Gastrocnemius medialis (tissue), 4 donors: ENCODE results near the gene SCMH1.

ENCODE experiments used
- POLR2A ChIP-seq, 2 donors: fragments of 450-650 bp; IDR thresholded peaks; one replicate each; pipeline ENCODE4 v1.6.1; 2017; ENCODE audit warnings: antibody characterized with exemption in 2 of 2, mild to moderate bottlenecking in 2 of 2, moderate library complexity in 2 of 2
- TF ChIP-seq, protein P1 (sequence below), 5 experiments: fragments of 450-650 bp in 3 of 5; fragments of 200-600 bp in 2 of 5; sonication (generic) in 2 of 5; IDR thresholded peaks in 4 of 5; conservative IDR thresholded peaks in 1 of 5; 1 replicate in 4 of 5; 2 replicates in 1 of 5; pipeline ENCODE4 v1.5.1; 2016 to 2019; ENCODE audit warnings: antibody characterized with exemption in 5 of 5, mild to moderate bottlenecking in 3 of 5, moderate library complexity in 3 of 5

DNA sequence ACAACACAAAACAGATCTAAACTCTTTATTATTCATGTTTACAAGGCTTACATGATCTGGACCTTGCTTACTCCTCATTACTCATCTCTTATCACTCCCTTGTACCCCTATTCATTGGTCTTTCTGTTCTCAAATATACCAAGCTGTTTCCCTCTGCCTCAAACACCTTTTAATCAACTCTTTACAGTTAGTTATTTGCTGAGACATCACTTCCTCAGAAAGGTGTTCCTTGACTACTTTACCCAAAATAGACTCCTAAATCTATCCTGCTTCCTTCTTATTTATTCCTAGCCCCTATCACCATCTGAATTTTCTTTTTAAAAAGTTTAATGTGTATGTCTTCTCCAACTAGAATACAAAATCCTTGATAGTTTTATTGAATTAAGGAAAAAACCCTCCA lies 120.0 kb downstream of the SCMH1 start:
- TF ChIP-seq, protein P1, sequence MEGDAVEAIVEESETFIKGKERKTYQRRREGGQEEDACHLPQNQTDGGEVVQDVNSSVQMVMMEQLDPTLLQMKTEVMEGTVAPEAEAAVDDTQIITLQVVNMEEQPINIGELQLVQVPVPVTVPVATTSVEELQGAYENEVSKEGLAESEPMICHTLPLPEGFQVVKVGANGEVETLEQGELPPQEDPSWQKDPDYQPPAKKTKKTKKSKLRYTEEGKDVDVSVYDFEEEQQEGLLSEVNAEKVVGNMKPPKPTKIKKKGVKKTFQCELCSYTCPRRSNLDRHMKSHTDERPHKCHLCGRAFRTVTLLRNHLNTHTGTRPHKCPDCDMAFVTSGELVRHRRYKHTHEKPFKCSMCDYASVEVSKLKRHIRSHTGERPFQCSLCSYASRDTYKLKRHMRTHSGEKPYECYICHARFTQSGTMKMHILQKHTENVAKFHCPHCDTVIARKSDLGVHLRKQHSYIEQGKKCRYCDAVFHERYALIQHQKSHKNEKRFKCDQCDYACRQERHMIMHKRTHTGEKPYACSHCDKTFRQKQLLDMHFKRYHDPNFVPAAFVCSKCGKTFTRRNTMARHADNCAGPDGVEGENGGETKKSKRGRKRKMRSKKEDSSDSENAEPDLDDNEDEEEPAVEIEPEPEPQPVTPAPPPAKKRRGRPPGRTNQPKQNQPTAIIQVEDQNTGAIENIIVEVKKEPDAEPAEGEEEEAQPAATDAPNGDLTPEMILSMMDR (IDR thresholded peaks at IDR 0.05 in 4 of 5, conservative IDR thresholded peaks at IDR 0.05 in 1 of 5) = no peak
- no peak for TF ChIP-seq POLR2A (IDR thresholded peaks at IDR 0.05)
